Measurements from ENCODE around the gene APOA1.

The APOA1 gene

GRCh38 chr11:116837231-116838091, at the start of gene APOA1:
TSS of gene APOA1 (minus strand) at chr11:116837622. CDS start at chr11:116837387, 235 bp downstream.
- POLR2A ChIA-PET = interaction anchor here (2.3 kb wide), 1 partner anchor 47 kb away, joined by 13 read pairs; the partner anchor contains the start of gene APOA5
- no peaks in the 10 kb centered on the region for H3K9me3 ChIP-seq (ENCODE audit: control insufficient read depth, insufficient read depth, low read depth, low read length)
- H3K36me3 ChIP-seq (ENCODE audit: control insufficient read depth in 2 of 2, insufficient read depth in 1 of 2, low read length in 2 of 2) = no peaks in the 10 kb centered on the region
- H3K4me3 ChIP-seq (ENCODE audit: low read depth, low read length) = no peak within 1 kb of the TSS
- TF ChIP-seq EGR2 (tag by site-specific recombination; IDR thresholded peaks at IDR 0.05; ENCODE audit: low read depth) (peak; percentile 76), ZNF223 (tag by site-specific recombination; IDR thresholded peaks at IDR 0.05) (no peak), ZFHX2 (tag by site-specific recombination; conservative IDR thresholded peaks at IDR 0.05) (peak; percentile 68)
- H3K27ac ChIP-seq (ENCODE audit: extremely low read depth, low read depth, low read length) = no peak within 1 kb of the TSS
- CTCF ChIA-PET = interaction anchor here (1.0 to 4.9 kb wide), 3 partner anchors 11 to 66 kb away, joined by 4 to 118 read pairs (median 7); partner anchors contain the start of gene APOA5
- H3K4me1 ChIP-seq (ENCODE audit: control insufficient read depth, insufficient read depth, low read length) = no peaks in the 10 kb centered on the region

GRCh38 chr11:116885951-116886655, 48.7 kb upstream of the APOA1 start:
- ChIA-PET CTCF (interaction anchor here (0.6 to 11.0 kb wide), 3 partner anchors 40 to 221 kb away, joined by 3 to 96 read pairs (median 3); no protein-coding TSS in a partner anchor), POLR2A (no interaction called here)
- Histone ChIP-seq H3K4me3 (ENCODE audit: low read depth, low read length) (no peak overlapping the region), H3K4me1 (ENCODE audit: control insufficient read depth, insufficient read depth, low read length) (no peaks in the 10 kb centered on the region), H3K36me3 (ENCODE audit: control insufficient read depth in 2 of 2, insufficient read depth in 1 of 2, low read length in 2 of 2) (peaks cover 0 to 3% of the 10 kb centered on the region in 2 experiments; a peak in 1 of 3 replicates), H3K9me3 (ENCODE audit: control insufficient read depth, insufficient read depth, low read depth, low read length) (no peaks in the 10 kb centered on the region), H3K27ac (ENCODE audit: extremely low read depth, low read depth, low read length) (no peak overlapping the region)
- TF ChIP-seq ZNF514 (tag by site-specific recombination; IDR thresholded peaks at IDR 0.05) = no peak
- no peak for TF ChIP-seq ZNF202 (tag by site-specific recombination; IDR thresholded peaks at IDR 0.05; ENCODE audit: borderline replicate concordance)
- no peak for TF ChIP-seq ZNF121 (tag by site-specific recombination; IDR thresholded peaks at IDR 0.05)
- TF ChIP-seq ZNF214 (tag by site-specific recombination; IDR thresholded peaks at IDR 0.05; ENCODE audit: borderline replicate concordance) = no peak
- no peak for TF ChIP-seq ZNF664 (tag by site-specific recombination; IDR thresholded peaks at IDR 0.05)
- no peak for TF ChIP-seq ZNF146 (tag by site-specific recombination; IDR thresholded peaks at IDR 0.05)
- TF ChIP-seq ZNF518A (tag by site-specific recombination; conservative IDR thresholded peaks at IDR 0.05; ENCODE audit: low read depth) = no peak
- no peak for TF ChIP-seq ZNF580 (tag by site-specific recombination; IDR thresholded peaks at IDR 0.05)
- TF ChIP-seq ZNF155 (tag by site-specific recombination; IDR thresholded peaks at IDR 0.05) = no peak
- no peak for TF ChIP-seq ZNF670 (tag by site-specific recombination; IDR thresholded peaks at IDR 0.05; ENCODE audit: low read depth)
- no peak for TF ChIP-seq MYNN (tag by site-specific recombination; IDR thresholded peaks at IDR 0.05; ENCODE audit: borderline replicate concordance)
